T-cell (primary cell): ENCODE measurements around the gene NUP50. TPM values are rescaled to one million over a fixed set of nuclear protein-coding genes. Genes with fewer than 3 reads are reported as not detected.

Experiments
- ATAC-seq, 4 experiments: fragments of 200-7000 bp in 3 of 4; fragments of 150-1000 bp in 1 of 4; cut with Tn5 transposase; replicated peaks in 1 of 4; 1 replicate in 3 of 4; 2 replicates in 1 of 4; pipeline ENCODE4 v1.10.0; 2021; ENCODE audit warnings: moderate library complexity in 3 of 4, mild to moderate bottlenecking in 2 of 4, moderate number of reproducible peaks in 1 of 4
- CTCF ChIA-PET, 2 donors: fragments of 300-600 bp; sonication (Branson Sonifier 250); formaldehyde crosslinking; loops; one replicate each; lab custom pipeline; 2022; ENCODE audit warnings: antibody characterized with exemption in 2 of 2; lab: Charles Lee
- POLR2A ChIA-PET, 2 donors: fragments of 300-600 bp; sonication (Branson Sonifier 250); formaldehyde crosslinking; loops; one replicate each; lab custom pipeline; 2022; ENCODE audit warnings: antibody characterized with exemption in 2 of 2; lab: Charles Lee
- DNase-seq, 35 experiments: peaks; one replicate each; pipeline versions ENCODE4 v3.0.0 to v3.0.0-alpha.2; 2013 to 2023
- H3K27ac ChIP-seq: one replicate; pipeline ENCODE4 v1.5.1; 2013; ENCODE audit warnings: low read length
- H3K27me3 ChIP-seq, 2 experiments: replicated peaks in 1 of 2; 1 replicate in 1 of 2; 2 replicates in 1 of 2; pipeline versions ENCODE4 v1.6.1 to v1.7.0; 2013; ENCODE audit warnings: low read length in 1 of 2, mixed read lengths in 1 of 2; ENCODE audit not compliant: control insufficient read depth in 2 of 2, insufficient read depth in 2 of 2; ENCODE audit errors: extremely low read depth in 1 of 2
- H3K36me3 ChIP-seq, 2 donors: 1 replicate in 1 of 2; 2 replicates in 1 of 2; pipeline versions ENCODE4 v1.6.1 to v1.7.0; 2013; ENCODE audit warnings: low read length in 1 of 2; ENCODE audit not compliant: control insufficient read depth in 2 of 2, insufficient read depth in 1 of 2; ENCODE audit errors: extremely low read depth in 1 of 2
- H3K4me1 ChIP-seq, 2 experiments: 1 replicate in 1 of 2; 2 replicates in 1 of 2; pipeline versions ENCODE4 v1.6.1 to v1.7.0; 2013; ENCODE audit warnings: low read length in 2 of 2, mixed read lengths in 1 of 2; ENCODE audit not compliant: insufficient read depth in 2 of 2, control insufficient read depth in 1 of 2; ENCODE audit errors: extremely low read depth in 1 of 2
- H3K4me3 ChIP-seq, 2 donors: 1 replicate in 1 of 2; 2 replicates in 1 of 2; pipeline versions ENCODE4 v1.5.1 to v1.7.0; 2013; ENCODE audit warnings: mild to moderate bottlenecking in 2 of 2, low read length in 1 of 2, moderate library complexity in 1 of 2; ENCODE audit not compliant: control insufficient read depth in 1 of 2; ENCODE audit errors: extremely low read depth in 1 of 2
- H3K9me3 ChIP-seq: 2 replicates; pipeline ENCODE4 v1.7.0; 2013
- H3K27ac Mint-ChIP-seq, 2 donors: one replicate each; pipeline ENCODE4 v1.8.0; 2020 to 2021; ENCODE audit warnings: mild to moderate bottlenecking in 2 of 2, mixed read lengths in 2 of 2
- H3K27me3 Mint-ChIP-seq, 2 donors: one replicate each; pipeline ENCODE4 v1.8.0; 2021 to 2022; ENCODE audit warnings: mixed read lengths in 2 of 2
- H3K36me3 Mint-ChIP-seq: one replicate; pipeline ENCODE4 v1.8.0; 2021; ENCODE audit warnings: mixed read lengths
- H3K4me1 Mint-ChIP-seq, 3 donors: one replicate each; pipeline ENCODE4 v1.8.0; 2020 to 2022; ENCODE audit warnings: mixed read lengths in 3 of 3, mild to moderate bottlenecking in 1 of 3
- H3K4me3 Mint-ChIP-seq, 3 donors: one replicate each; pipeline ENCODE4 v1.8.0; 2020 to 2022; ENCODE audit warnings: mild to moderate bottlenecking in 3 of 3, mixed read lengths in 3 of 3, moderate library complexity in 3 of 3
- H3K9me3 Mint-ChIP-seq, 3 donors: one replicate each; pipeline ENCODE4 v1.8.0; 2020 to 2022; ENCODE audit warnings: mixed read lengths in 3 of 3
- whole genome bisulfite sequencing: methylation state at CpG from one replicate; pipeline ENCODE4 v1.1.5; 2013; ENCODE audit warnings: missing lambda C conversion rate; ENCODE audit not compliant: insufficient coverage; 5-methylcytosine and 5-hydroxymethylcytosine counted together
- total RNA-seq, 35 experiments: library from RNA in 6 of 35; stranded (reverse) in 6 of 35; fragments of 120-200 nt in 1 of 35; gene quantifications; one replicate each; pipeline versions ENCODE4 v1.2.1 to v1.2.4 and lab custom pipeline; 2013 to 2026

The NUP50 gene
- total RNA-seq, 5 donors from 2014 or later (not counting 1 experiment from before 2014, with no cell fraction given) = 97.0 to 151 (median 126) TPM

- peaks cover 22% of the 10 kb centered on the region for H3K36me3 Mint-ChIP-seq
- no peaks in the 10 kb centered on the region for H3K27me3 ChIP-seq
- WGBS = 82% methylated on average over 27 of the region's 29 CpGs
- H3K4me1 ChIP-seq = no peaks in the 10 kb centered on the region
- ChIA-PET CTCF (no interaction called here), POLR2A (no interaction called here)
- H3K9me3 Mint-ChIP-seq = no peaks in the 10 kb centered on the region
- no peak overlapping the region for H3K27ac Mint-ChIP-seq
- DNase-seq (peak in 25 of 35 experiments; percentile 5 to 46 (median 21)), ATAC-seq (peak in 1 of 4 experiments; percentile 24)
- H3K27ac ChIP-seq = no peak overlapping the region
- H3K9me3 ChIP-seq = no peaks in the 10 kb centered on the region
- H3K4me1 Mint-ChIP-seq = peaks cover 0 to 2% (median 2%) of the 10 kb centered on the region in 3 donors
- H3K4me3 Mint-ChIP-seq = no peak overlapping the region
- H3K4me3 ChIP-seq = no peak overlapping the region
- no peaks in the 10 kb centered on the region for H3K27me3 Mint-ChIP-seq
- H3K36me3 ChIP-seq = peaks cover 15% of the 10 kb centered on the region in 2 donors
Measured at GRCh38 chr22:45208993-45209838, 45.5 kb downstream of the NUP50 start.

- ChIA-PET CTCF (no interaction called here), POLR2A (no interaction called here)
- H3K9me3 ChIP-seq = no peaks in the 10 kb centered on the region
- 91% methylated on average over 5 of the region's 7 CpGs for WGBS
- Mint-ChIP-seq H3K4me1 (peaks cover 0 to 3% (median 3%) of the 10 kb centered on the region in 3 donors), H3K27me3 (no peaks in the 10 kb centered on the region), H3K27ac (no peak overlapping the region), H3K36me3 (peaks cover 22% of the 10 kb centered on the region), H3K9me3 (no peaks in the 10 kb centered on the region), H3K4me3 (no peak overlapping the region)
- ATAC-seq = no peak
- no peaks in the 10 kb centered on the region for H3K27me3 ChIP-seq
- peaks cover 9 to 15% of the 10 kb centered on the region in 2 donors for H3K36me3 ChIP-seq
- no peak for DNase-seq
- no peak overlapping the region for H3K4me3 ChIP-seq
- no peak overlapping the region for H3K27ac ChIP-seq
- no peaks in the 10 kb centered on the region for H3K4me1 ChIP-seq
Measured at GRCh38 chr22:45210174-45210573, 46.4 kb downstream of the NUP50 start.

GRCh38 chr22:45210577-45210976, 46.9 kb downstream of the NUP50 start:
- Histone ChIP-seq H3K4me1 (no peaks in the 10 kb centered on the region), H3K4me3 (no peak overlapping the region), H3K27me3 (no peaks in the 10 kb centered on the region), H3K27ac (no peak overlapping the region), H3K36me3 (peaks cover 9 to 15% of the 10 kb centered on the region in 2 donors), H3K9me3 (no peaks in the 10 kb centered on the region)
- Mint-ChIP-seq H3K36me3 (peaks cover 22% of the 10 kb centered on the region), H3K27me3 (no peaks in the 10 kb centered on the region), H3K4me1 (peaks cover 0 to 7% (median 3%) of the 10 kb centered on the region in 3 donors), H3K4me3 (no peak overlapping the region), H3K9me3 (no peaks in the 10 kb centered on the region), H3K27ac (no peak overlapping the region)
- ChIA-PET POLR2A (no interaction called here), CTCF (no interaction called here)
- DNase-seq (no peak), ATAC-seq (no peak)
- 89% methylated on average over 8 of the region's 11 CpGs for WGBS

- ATAC-seq = no peak
- Mint-ChIP-seq H3K27ac (no peak overlapping the region), H3K4me3 (no peak overlapping the region), H3K4me1 (peaks cover 0 to 7% (median 3%) of the 10 kb centered on the region in 3 donors), H3K9me3 (no peaks in the 10 kb centered on the region), H3K27me3 (no peaks in the 10 kb centered on the region), H3K36me3 (peaks cover 20% of the 10 kb centered on the region)
- H3K4me3 ChIP-seq = no peak overlapping the region
- ChIA-PET POLR2A (no interaction called here), CTCF (no interaction called here)
- DNase-seq = no peak
- H3K27me3 ChIP-seq = no peaks in the 10 kb centered on the region
- H3K36me3 ChIP-seq = peaks cover 9 to 15% of the 10 kb centered on the region in 2 donors
- H3K9me3 ChIP-seq = no peaks in the 10 kb centered on the region
- H3K27ac ChIP-seq = no peak overlapping the region
- WGBS = 100% methylated on average over 5 of the region's 8 CpGs
- H3K4me1 ChIP-seq = no peaks in the 10 kb centered on the region
Measured at GRCh38 chr22:45210991-45211390, 47.3 kb downstream of the NUP50 start.

DNA sequence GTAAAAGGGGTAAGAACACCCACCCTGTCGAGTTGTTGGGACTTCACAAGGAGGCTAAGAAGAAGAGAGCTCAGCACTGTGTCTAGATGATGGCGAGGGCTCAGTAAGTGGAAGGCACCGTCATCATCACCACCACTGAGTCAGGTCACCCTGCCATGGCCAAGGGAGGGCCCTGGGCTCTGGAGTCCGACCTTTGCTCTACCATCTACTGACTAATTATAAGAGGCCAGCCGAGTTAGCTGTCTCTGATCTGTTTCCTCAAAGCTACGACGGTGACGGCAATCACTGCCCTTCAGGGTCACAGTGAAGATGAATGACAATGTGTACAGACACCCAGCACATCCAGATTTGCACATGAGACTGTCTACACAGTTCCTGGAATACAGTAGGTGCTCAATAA, 47.7 kb downstream of the NUP50 start:
- ATAC-seq (no peak), DNase-seq (no peak)
- ChIA-PET POLR2A (no interaction called here), CTCF (no interaction called here)
- H3K27me3 ChIP-seq = no peaks in the 10 kb centered on the region
- H3K27me3 Mint-ChIP-seq = no peaks in the 10 kb centered on the region
- H3K27ac Mint-ChIP-seq = peak overlapping the region in 1 of 2 donors; percentile 6
- H3K4me3 Mint-ChIP-seq = no peak overlapping the region
- WGBS = 86% methylated on average over 7 of the region's 8 CpGs
- H3K27ac ChIP-seq = no peak overlapping the region
- H3K36me3 ChIP-seq = peaks cover 9 to 15% of the 10 kb centered on the region in 2 donors
- no peaks in the 10 kb centered on the region for H3K9me3 ChIP-seq
- peaks cover 0 to 7% (median 3%) of the 10 kb centered on the region in 3 donors for H3K4me1 Mint-ChIP-seq
- H3K9me3 Mint-ChIP-seq = no peaks in the 10 kb centered on the region
- H3K4me1 ChIP-seq = no peaks in the 10 kb centered on the region
- peaks cover 15% of the 10 kb centered on the region for H3K36me3 Mint-ChIP-seq
- no peak overlapping the region for H3K4me3 ChIP-seq

DNA sequence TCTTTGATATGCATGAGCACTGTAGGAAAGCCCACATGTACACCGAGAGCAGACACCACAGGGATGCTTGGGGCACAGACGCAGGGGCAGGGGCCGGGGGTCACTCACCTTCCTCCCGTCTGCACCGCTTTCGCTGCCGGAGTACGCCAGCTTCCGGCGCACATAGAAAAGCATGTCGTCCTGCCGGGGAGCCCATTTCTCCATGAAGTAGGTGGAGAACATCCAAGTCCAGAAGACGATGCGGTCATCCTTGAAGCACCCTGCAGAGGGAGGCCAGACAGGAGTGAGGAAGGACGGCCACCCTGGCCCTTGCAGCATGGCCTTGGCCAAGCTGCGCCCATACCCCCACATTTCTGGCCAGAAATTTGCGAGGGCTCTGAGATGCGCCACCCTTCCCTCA, 48.1 kb downstream of the NUP50 start:
- POLR2A ChIA-PET = no interaction called here
- no peak for DNase-seq
- Histone ChIP-seq H3K4me1 (no peaks in the 10 kb centered on the region), H3K27me3 (no peaks in the 10 kb centered on the region), H3K36me3 (peaks cover 9 to 15% of the 10 kb centered on the region in 2 donors), H3K9me3 (no peaks in the 10 kb centered on the region), H3K27ac (no peak overlapping the region), H3K4me3 (no peak overlapping the region)
- Mint-ChIP-seq H3K4me3 (no peak overlapping the region), H3K4me1 (peaks cover 0 to 7% (median 3%) of the 10 kb centered on the region in 3 donors), H3K36me3 (peaks cover 15% of the 10 kb centered on the region), H3K9me3 (no peaks in the 10 kb centered on the region), H3K27me3 (no peaks in the 10 kb centered on the region), H3K27ac (no peak overlapping the region)
- CTCF ChIA-PET = no interaction called here
- 94% methylated on average over 18 of the region's 18 CpGs for WGBS
- no peak for ATAC-seq
